Right renal pelvis (tissue), 4 donors: ENCODE results near the gene NAV1. TPM values are rescaled to one million over a fixed set of nuclear protein-coding genes. Genes with fewer than 3 reads are reported as not detected.
"Not testable (repeated sequence)": the region's sequence is repeated elsewhere in the genome, so short reads cannot be mapped to it uniquely, and the experiment has no call there.

ENCODE experiments used
- DNase-seq, 4 donors: peaks; one replicate each; pipeline ENCODE4 v3.0.0-alpha.2; 2013; ENCODE audit warnings: low read depth in 4 of 4, low spot score in 3 of 4, missing footprints in 1 of 4
- polyA plus RNA-seq, 4 donors: library from polyadenylated mRNA; unstranded; fragments of 120-200 nt; gene quantifications; one replicate each; pipeline ENCODE4 v1.2.1, GENCODE V29; 2013; ENCODE audit not compliant: insufficient read length in 4 of 4

NAV1 gene
- polyA plus RNA-seq, 4 donors, result 18.8 to 20.8 (median 19.1) TPM

DNA sequence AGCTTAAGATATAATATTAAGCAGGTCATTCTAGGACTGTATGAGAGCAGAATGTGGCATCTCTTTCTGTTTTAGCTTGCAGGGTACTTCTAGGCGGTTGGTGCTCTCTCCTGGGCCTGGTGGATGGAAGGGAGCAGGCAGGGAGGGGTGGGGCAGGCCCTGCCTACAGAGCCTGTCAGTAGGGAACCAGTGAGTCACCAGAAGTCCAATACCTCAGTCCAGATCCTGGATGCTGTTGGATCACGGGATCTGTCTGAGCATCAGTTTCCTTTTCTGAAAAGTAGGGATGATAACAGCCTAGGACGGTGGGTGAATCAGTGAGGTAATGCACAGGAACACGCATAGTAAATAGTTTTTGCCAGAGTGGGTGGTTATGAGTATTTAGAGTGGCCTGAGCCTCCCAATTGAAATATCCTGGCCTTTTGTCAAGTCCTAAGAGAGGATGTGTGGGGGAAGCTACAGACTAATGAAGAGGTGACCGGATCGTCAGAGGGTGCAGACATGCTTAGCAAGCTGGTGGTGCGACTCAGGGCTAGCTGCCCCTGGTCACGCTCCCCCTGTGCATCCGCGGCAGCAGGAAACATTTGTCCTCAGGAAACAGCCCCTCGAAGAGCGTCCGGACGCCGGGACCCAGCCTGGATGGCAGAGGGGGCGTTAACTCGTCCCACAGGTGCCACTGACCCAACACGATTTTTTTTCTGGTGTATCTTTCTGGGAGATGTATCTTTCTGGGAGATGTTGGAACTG lies 23.9 kb downstream of the NAV1 start:
- no peak for DNase-seq

DNA sequence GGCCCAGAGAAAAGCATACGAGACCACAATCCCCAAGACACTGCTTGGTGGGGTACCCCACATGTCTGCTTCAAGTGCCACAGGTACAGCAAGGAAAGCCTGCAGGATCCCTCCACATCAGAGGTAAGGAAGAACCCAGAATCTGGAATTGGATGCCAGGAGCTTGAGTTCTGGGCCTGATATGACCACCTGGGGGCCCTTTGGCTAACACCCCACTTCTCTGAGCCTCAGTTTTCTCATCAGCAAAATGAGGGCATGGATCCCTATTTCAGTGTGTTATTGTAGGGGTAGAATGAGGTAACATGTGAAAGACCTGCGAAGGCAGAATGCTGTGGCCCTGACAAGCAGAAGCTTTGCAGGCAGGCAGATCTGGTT lies 24.5 kb downstream of the NAV1 start:
- no peak for DNase-seq

- DNase-seq, result no peak
Observed at GRCh38 chr1:201563941-201564340, 25.0 kb downstream of the NAV1 start.

DNA sequence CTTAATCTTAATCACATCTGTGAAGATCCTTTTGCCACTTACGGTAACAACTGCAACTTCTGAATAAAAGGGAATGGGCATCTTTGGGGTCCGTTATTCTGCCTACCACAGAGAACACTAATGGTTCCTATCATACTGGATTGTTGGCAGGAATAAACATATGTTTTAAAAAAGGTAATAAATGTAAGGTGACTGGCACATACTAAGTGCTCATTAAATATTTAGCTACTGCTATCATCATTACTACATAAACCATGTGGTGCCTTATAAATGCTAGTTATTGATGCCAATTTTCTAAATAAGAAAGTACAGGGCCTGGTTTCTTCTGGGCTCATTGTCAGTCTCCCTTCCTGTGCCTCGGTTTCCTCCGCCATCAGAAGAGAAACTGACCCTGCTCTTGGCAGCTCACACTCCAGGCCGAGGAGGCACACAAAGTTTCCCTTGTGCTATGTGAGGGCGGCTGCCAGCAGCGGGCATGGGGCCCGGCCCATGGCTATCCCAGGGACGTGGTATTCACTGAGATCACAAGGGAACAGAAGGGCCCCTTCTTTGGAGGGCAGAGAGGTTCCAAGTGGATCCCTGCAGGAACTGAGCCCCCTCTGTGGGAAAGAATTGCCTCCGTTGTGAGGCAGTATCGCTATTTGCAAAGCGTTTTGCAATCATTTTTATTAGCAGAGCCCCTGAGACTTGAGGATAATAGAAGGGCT lies 26.2 kb downstream of the NAV1 start:
- DNase-seq, result no peak

- DNase-seq, result no peak
Observed at GRCh38 chr1:201565771-201566528, 27.0 kb downstream of the NAV1 start.

DNA sequence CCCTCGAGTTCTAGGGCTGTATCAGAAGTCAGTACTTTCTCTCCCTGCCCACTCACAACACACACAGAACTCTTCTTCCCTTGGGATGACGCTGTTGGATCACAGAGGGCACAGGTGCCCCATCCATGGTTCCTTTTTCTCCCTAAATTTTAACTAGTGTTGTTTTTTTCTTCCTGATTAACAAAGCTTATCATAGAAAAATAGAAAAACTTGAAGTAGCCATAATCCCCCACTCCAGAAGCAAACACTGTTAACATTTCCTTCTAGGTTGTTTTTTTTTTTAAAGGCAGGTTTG lies 27.5 kb downstream of the NAV1 start:
- no peak for DNase-seq

DNA sequence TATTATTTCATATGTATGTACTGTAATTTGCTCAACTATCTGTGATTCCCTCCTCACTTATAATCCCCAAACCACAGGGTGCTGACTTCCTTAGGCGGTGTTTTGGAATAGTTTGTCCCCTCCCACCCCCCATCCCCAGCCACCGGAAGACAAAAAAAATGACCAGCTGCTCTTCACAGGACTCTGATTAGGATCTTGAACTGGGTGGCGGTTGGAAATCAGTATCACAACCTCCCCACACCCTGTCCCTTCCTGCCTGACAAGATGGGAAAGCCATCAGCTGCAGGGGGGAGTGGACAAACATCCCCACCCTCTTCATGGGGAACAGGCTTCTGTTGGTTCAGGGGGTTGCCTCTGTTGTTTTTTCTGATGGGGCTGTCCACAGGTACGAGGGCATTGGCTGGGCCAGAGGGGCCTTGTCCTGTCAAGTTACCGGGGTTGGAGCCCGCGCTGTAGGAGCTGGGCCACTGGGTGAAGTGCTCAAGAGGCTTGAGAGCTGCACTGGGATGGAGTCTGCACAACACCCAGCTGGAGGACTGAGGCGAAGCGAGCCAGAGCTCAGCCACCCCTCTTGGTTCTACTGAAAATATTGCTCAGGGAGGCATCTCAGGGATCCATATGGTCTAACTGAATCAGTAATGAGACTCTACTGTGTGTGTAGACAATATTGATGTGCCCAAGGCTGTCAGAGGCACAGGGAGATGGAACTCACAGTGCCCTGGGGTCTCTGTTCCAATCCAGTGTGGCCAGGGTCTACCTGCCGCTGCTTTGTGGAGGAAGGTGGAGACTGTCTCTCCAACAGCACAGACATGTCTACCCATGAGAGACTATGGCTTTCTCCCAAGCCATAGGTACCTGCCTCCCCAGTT lies 28.2 kb downstream of the NAV1 start:
- no peak for DNase-seq

DNA sequence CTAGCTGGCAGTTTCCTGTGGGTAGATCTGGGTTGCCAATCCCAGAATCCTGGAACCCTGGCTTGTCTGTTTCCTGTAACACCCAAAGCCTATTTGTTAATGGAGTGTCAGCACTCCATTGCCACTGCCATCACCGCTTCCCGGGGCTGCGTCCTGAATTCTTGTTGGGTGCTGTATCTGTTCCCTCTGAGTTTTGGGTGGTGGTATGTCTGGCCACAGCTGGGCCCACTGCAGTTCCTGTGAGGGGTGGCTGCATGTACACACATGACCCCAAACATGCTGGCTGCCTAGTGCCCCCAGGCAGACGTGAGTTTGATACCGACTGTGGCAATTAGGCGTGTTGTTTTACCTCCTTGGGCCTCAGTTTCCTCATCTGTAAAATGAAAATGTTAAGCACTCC lies 29.3 kb downstream of the NAV1 start:
- no peak for DNase-seq

DNA sequence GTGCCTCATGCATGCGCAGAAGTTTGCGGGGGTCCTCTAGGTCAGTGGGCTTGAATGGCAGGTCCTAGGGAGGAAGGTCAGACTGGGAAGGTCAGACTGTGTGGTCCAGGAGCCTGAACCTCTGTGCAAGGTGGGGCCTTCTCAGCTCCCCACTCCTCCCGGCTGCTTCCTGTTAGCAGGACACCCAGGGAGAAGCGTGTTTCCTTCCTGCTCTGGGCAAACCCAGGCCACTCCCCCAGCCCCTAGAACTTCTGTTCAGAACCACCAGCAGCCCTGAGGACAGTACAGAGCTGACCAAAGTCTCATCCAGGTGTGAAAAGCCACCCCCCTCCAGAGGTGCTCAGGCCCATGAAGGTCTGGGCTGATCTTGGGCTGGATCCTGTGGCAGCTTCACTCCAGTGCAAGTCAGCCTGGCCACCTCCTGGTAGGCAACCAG lies 29.9 kb downstream of the NAV1 start:
- no peak for DNase-seq

DNA sequence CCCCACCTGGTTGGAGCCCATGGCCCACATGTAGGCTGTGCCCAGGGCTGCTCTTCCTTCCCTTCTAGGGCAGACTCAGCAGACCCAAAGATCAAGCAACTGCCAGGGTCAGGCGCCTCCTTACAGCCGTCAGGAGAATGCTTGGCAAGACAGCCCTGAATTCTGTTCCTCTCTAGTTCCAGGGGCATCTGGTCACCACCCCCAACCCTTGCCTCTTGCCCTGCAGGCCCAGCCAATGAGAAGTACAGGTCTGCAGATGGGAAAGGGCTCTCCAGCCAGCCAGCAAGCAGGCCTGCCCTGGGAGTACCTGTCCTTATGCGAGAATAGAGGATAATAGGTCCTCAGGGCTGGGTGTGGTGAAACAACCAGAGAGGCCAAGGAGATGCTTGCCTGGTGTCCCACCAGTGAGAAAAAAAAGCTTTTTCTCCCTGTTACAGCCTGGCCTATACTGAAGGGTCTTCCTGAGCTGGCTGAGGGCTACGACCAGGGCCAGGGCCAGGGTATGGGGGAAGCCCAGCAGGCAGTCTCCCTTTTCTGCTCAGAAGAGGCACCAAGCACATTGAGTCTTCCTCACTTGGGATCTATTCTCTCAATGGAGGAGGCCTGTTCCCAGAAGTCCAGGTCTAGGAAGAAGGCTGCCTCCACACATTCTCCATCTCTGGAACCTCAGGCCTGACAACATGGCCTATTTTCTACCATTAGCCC lies 31.4 kb downstream of the NAV1 start:
- DNase-seq, result no peak

DNA sequence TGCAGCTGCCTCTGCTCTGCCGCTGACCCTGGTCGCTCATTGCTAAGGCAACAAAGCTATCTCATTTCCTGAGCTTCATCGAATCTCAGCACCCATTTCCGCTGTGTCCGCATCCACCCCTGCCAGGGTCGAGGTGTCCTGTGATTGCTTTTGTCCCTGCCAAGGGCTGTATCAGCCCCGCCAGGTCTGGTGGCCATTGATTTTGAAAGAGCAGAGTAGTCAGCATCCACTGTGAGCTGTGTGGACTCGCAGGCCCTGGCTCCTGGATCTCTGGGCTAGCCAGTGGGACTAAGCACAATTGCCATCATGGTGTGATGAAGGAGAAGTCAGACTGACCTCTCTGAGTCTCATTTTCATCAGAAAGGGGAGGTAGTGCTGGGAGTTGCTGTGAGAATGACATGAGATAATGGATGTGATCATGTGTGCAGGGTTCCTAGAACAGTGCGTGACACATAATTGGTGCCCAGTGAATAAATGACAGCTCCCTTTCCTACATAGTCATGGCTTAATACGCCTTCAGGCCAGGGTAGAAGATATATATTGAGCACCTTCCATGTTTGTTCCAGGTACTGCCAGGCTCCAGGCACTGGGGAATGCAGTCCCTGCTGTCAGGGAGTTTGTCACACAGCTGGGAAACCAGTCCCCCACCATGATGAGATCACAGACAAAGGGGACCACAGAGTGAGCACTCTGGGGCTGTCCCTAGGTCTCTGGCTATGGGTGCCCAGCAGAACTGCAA lies 32.1 kb downstream of the NAV1 start:
- no peak for DNase-seq

DNA sequence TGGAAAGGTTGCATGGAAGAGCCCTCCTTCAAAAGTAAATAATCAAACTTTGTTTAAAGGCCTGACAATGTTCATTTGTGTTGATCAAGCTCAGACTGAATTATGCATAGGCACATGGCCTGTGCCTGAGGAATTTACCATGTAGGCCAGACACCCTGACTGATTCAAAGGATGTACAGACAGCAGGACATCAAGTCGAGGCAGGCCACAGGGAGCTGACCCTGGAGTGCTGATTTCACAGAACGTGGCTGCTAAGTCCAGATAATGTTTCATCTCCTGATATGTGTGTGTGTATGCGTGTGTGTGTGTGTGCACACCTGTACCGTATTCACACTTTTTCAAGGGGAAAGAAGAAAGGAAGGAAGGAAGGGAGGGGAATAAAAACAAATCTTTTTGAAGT lies 34.1 kb downstream of the NAV1 start:
- DNase-seq, result no peak

DNA sequence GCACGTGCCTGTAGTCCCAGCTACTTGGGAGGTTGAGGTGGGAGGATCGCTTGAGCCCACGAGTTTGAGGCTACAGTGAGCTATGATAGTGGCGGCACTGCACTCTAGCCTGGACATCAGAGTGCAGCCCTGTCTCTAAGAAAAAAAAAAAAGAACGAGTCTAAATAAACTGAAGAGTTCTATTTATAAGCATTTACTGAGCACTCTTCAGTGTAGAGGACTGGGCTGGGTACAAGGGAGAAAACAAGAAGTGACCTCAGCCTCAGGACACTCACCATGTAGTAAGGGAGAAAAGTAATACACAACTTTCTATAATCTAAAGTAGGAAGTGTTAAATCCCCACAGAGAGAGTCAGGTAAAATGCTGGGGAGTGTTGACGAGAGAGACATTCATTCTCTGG lies 35.0 kb downstream of the NAV1 start:
- DNase-seq, result no peak

DNA sequence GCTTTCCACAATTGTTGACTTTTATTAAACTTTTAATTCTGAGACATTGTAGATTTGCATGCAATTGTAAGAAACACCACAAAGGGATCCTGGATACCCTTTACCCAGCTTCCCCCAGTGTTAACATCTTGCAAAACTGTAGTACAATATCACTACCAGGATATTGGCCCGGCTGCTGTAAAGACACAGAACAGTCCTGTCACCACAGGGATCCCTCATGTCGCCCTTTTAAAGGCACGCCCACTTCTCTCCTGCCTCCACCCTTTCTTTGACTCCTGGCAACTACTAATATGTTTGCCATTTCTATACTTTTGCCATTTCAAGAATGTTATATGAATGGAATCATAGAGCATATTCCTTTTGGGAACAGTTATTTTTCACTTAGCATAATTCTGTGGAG lies 37.0 kb downstream of the NAV1 start:
- no peak for DNase-seq

DNA sequence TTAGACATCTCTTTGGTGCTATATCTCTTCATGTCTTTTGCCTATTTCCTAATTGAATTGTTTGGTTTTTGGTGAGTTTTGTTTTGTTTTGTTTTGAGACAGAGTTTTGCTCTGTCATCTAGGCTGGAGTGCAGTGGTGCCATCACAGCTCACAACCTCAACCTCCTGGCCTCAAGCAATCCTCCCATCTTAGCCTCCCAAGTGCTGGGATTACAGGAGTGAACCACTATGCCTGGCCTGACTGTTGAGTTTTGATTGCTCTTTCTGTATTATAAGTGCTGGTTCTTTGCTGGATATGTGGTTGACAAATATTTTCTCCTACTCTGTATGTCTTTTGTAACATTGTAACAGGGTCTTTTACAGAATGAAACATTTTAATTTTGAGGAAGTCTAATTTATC lies 38.0 kb downstream of the NAV1 start:
- no peak for DNase-seq

GRCh38 chr1:201578008-201578888 lies 39.3 kb downstream of the NAV1 start:
- no peak for DNase-seq

- DNase-seq, result not testable (repeated sequence)
Observed at GRCh38 chr1:201581371-201581770, 42.4 kb downstream of the NAV1 start.

DNA sequence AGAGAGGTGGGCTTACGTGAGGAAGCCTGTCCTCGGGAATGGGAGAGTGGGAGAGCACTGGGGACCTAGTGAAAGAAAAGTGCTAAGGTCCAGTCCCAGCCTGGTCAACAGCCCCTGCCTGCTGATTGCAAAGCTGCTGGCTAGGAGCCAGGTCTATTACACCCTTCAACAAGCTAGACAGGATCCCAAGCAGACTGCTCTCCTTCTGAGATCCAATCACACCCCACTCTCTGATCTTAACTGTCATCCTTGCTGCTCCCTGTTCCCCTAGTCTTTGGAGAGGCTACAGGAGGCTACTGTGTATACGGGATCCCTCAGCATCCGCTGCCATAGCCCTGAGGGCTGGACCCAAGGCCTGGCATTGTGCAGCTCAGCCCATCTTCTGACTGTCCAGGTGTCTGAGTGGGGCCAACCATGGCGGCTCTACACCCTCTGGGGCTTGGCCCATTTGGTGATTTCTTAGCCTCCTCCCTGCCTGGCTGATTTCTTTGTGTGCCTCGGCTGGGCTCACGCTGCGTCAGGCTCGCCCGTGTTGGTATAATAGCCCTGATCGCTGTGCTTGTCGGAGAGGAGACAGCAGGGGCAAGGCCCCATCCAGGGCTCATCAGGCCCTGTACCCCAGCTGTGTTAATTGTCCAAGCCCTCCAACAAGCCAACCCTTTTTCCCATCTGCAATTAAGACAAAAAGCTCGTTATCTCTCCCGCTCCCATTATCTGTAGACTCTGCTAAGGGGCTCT lies 43.9 kb downstream of the NAV1 start:
- DNase-seq, result no peak
